ENCODE measurements around the gene ARHGEF17.

DNA sequence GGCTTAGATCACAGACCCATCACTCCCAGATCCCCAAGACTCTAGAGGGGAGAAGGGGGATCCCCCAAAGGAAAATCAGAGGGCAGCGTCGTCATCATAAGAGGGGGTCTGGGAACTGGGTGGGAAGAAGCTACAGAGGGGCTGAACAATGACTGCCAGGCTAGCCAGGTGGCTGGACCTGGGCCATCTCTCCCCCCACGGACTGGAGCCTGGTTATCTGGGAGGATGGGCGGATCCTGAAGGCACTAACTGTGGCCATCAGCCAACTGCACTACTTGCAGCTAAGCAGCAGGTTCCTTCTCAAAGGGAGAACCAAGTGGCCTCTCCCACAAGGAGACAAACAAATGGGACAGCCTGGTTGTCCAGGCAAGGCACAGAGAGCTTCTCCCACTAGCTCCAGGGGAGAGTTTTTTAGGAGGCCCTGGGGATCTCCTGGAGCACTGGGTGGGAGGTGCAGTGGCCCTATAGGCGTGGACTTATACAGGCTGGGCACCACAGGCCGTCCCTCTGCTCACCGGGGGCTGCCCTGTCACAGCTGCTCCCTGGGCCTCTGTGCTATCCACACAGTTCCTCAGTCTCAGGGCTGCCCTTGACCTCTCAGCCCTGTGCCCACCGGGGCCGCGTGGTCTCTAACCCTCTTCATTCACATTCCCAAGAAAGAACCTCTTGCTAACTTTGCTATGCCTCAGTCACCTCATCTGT, 20.5 kb upstream of the ARHGEF17 start:
- TF ChIP-seq SIN3A (IDR thresholded peaks at IDR 0.05; ENCODE audit: borderline replicate concordance, insufficient read depth, low read length) (no peak), POLR2AphosphoS5 (IDR thresholded peaks at IDR 0.05; ENCODE audit: low read depth, low read length) (no peak)
